HG02852 (cell line): ENCODE measurements around the gene LRP8.
A peak's percentile ranks its signal among the peaks of the same experiment; 100 is the strongest.

Experiments
- ATAC-seq: cut with Tn5 transposase; IDR thresholded peaks from one replicate; pipeline ENCODE4 v1.9.1; 2021; ENCODE audit warnings: mild to moderate bottlenecking, moderate library complexity; ENCODE audit not compliant: unreplicated experiment

LRP8 gene

GRCh38 chr1:53361541-53361961 lies 33.7 kb upstream of the LRP8 start:
- ATAC-seq: no peak

- ATAC-seq: no peak
These were observed 32.0 kb upstream of the LRP8 start for GRCh38 chr1:53359934-53360276.

- ATAC-seq: no peak
These were observed 31.5 kb upstream of the LRP8 start for GRCh38 chr1:53359225-53359933.

GRCh38 chr1:53356637-53357036 lies 28.8 kb upstream of the LRP8 start:
- ATAC-seq: no peak

GRCh38 chr1:53354119-53354518 lies 26.2 kb upstream of the LRP8 start:
- ATAC-seq: no peak

- no peak for ATAC-seq
These were observed 24.7 kb upstream of the LRP8 start for GRCh38 chr1:53352561-53352960.

GRCh38 chr1:53350853-53351767 lies 23.2 kb upstream of the LRP8 start:
- no peak for ATAC-seq

- ATAC-seq: no peak
These were observed 22.3 kb upstream of the LRP8 start for GRCh38 chr1:53349968-53350852.

- no peak for ATAC-seq
These were observed 21.5 kb upstream of the LRP8 start for GRCh38 chr1:53349369-53349835.

- ATAC-seq: no peak
These were observed 20.9 kb upstream of the LRP8 start for GRCh38 chr1:53348486-53349368.

- ATAC-seq: no peak
These were observed 18.9 kb upstream of the LRP8 start for GRCh38 chr1:53346814-53347176.

- no peak for ATAC-seq
These were observed 18.3 kb upstream of the LRP8 start for GRCh38 chr1:53345996-53346813.

GRCh38 chr1:53344921-53345838 lies 17.3 kb upstream of the LRP8 start:
- ATAC-seq: peak; percentile 98

GRCh38 chr1:53343831-53344668 lies 16.2 kb upstream of the LRP8 start:
- ATAC-seq: no peak

GRCh38 chr1:53342735-53343470 lies 15.0 kb upstream of the LRP8 start:
- no peak for ATAC-seq

GRCh38 chr1:53341961-53342707 lies 14.3 kb upstream of the LRP8 start:
- no peak for ATAC-seq
